ENCODE measurements around the gene SLC9C1. TPM values are rescaled to one million over a fixed set of nuclear protein-coding genes. Genes with fewer than 3 reads are reported as not detected.

The SLC9C1 gene
- total RNA-seq, 1 experiment from 2014 or later = 0.50 TPM

DNA sequence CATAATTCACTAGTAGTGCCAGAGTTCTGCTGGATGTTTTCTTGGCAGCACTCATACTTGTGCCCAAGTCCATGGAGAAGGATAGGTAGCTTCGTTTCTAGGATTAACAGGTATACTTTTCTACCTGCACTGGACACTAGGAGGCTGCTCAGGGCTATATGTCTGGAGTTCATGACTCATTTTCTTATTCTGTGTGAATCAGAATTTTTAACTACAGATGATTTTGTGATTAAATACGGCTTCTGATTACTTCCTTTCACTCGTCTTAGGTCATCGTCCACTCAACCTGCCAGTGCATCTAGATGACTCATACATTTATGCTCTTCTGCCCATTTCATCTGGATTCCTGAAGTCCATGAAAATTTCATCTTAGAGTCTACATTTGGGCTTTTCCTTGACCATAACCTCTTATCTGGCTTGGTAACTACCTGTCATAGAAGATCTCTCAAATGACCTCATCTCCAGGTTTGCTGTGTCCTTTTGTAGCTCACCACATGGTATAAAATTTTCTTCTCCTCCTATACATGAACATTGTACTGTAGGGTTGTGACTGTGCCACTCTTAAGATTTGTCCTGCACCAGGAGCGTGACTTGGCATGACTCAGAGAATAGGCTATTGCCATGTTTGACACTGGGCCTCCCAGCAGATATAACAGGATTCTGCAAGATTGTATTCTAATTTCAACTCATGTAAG, 94.2 kb downstream of the SLC9C1 start:
- H3T11ph ChIP-seq (ENCODE audit: low read length) = no peak overlapping the region
- no peaks in the 10 kb centered on the region for H3K9me3 ChIP-seq (ENCODE audit: control insufficient read depth, low read depth, low read length)
- H2AK5ac ChIP-seq (ENCODE audit: insufficient read length, low read length) = no peak overlapping the region
- H3K56ac ChIP-seq (ENCODE audit: insufficient read length, low read depth, low read length) = no peak overlapping the region
- no peaks in the 10 kb centered on the region for H3K79me2 ChIP-seq (ENCODE audit: insufficient read depth, low read length)
- H2BK15ac ChIP-seq (ENCODE audit: low read depth, low read length) = no peak overlapping the region
- H3K4me2 ChIP-seq (ENCODE audit: insufficient read depth, insufficient read length, low read length) = no peak overlapping the region
- no peak overlapping the region for H4K91ac ChIP-seq (ENCODE audit: insufficient read length, low read depth, low read length)
- no peak for DNase-seq
- no peak overlapping the region for H3K9ac ChIP-seq (ENCODE audit: extremely low read depth, insufficient read length, low read length)
- WGBS (ENCODE audit: extremely low coverage, insufficient read length, low lambda C conversion rate) = no CpG with 5 or more reads among the region's 5 CpGs
- no peak overlapping the region for H3K14ac ChIP-seq (ENCODE audit: insufficient read depth, low read length)
- no peak overlapping the region for H4K5ac ChIP-seq (ENCODE audit: insufficient read length, low read depth, low read length)
- no peak overlapping the region for H2AFZ ChIP-seq (ENCODE audit: low read length)
- Mint-ChIP-seq H3K4me3 (no peak overlapping the region), H3K9me3 (peaks cover 4 to 12% of the 10 kb centered on the region in 2 experiments; a peak in 2 of 5 replicates), H3K27ac (no peak overlapping the region), H3K4me1 (peaks cover 8 to 9% of the 10 kb centered on the region in 2 experiments), H3K27me3 (ENCODE audit: low read depth) (no peaks in the 10 kb centered on the region), H3K36me3 (ENCODE audit: insufficient read depth in 1 of 3, low read depth in 3 of 3) (peaks cover 0 to 23% (median 0%) of the 10 kb centered on the region in 3 experiments; a peak in 4 of 7 replicates)
- H2BK5ac ChIP-seq (ENCODE audit: insufficient read length, low read length) = no peak overlapping the region
- H3K27ac ChIP-seq (ENCODE audit: insufficient read length, low read depth, low read length) = no peak overlapping the region
- no peak overlapping the region for H4K8ac ChIP-seq (replicated peaks; ENCODE audit: insufficient read length, low read depth, low read length)
- H3K18ac ChIP-seq (ENCODE audit: insufficient read length, low read depth, low read length) = no peak overlapping the region
- H2BK120ac ChIP-seq (ENCODE audit: low read depth, low read length, poor library complexity, severe bottlenecking) = no peak overlapping the region
- no peaks in the 10 kb centered on the region for H3K4me1 ChIP-seq (ENCODE audit: insufficient read depth, low read length)
- no peaks in the 10 kb centered on the region for H4K20me1 ChIP-seq (ENCODE audit: control insufficient read depth, insufficient read depth, insufficient read length)
- TF ChIP-seq, protein P1, sequence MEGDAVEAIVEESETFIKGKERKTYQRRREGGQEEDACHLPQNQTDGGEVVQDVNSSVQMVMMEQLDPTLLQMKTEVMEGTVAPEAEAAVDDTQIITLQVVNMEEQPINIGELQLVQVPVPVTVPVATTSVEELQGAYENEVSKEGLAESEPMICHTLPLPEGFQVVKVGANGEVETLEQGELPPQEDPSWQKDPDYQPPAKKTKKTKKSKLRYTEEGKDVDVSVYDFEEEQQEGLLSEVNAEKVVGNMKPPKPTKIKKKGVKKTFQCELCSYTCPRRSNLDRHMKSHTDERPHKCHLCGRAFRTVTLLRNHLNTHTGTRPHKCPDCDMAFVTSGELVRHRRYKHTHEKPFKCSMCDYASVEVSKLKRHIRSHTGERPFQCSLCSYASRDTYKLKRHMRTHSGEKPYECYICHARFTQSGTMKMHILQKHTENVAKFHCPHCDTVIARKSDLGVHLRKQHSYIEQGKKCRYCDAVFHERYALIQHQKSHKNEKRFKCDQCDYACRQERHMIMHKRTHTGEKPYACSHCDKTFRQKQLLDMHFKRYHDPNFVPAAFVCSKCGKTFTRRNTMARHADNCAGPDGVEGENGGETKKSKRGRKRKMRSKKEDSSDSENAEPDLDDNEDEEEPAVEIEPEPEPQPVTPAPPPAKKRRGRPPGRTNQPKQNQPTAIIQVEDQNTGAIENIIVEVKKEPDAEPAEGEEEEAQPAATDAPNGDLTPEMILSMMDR (conservative IDR thresholded peaks at IDR 0.05) = no peak
- no peak overlapping the region for H2BK20ac ChIP-seq (ENCODE audit: low read depth, low read length, poor library complexity, severe bottlenecking)
- H2BK12ac ChIP-seq (ENCODE audit: insufficient read length, low read depth, low read length) = no peak overlapping the region
- H3K23ac ChIP-seq (ENCODE audit: insufficient read length, low read depth, low read length) = no peak overlapping the region
- no peaks in the 10 kb centered on the region for H3K27me3 ChIP-seq (ENCODE audit: insufficient read depth, low read length)
- no peaks in the 10 kb centered on the region for H3K23me2 ChIP-seq (ENCODE audit: insufficient read length, low read depth, low read length, poor library complexity, severe bottlenecking)
- H3K79me1 ChIP-seq (ENCODE audit: insufficient read depth, low read depth, low read length, poor library complexity, severe bottlenecking) = no peaks in the 10 kb centered on the region
- H3K4ac ChIP-seq (ENCODE audit: low read depth, low read length) = no peak overlapping the region
